Subcutaneous abdominal adipose tissue (tissue), 5 donors: ENCODE data around the gene HMGB4.
A peak's percentile ranks its signal among the peaks of the same experiment; 100 is the strongest.

Experiments
- H3K27ac ChIP-seq: one replicate; pipeline ENCODE4 v1.7.0; 2013; ENCODE audit warnings: low read depth, mild to moderate bottlenecking, inconsistent platforms, low read length, moderate library complexity
- H3K27me3 ChIP-seq, 5 donors: one replicate each; pipeline ENCODE4 v1.7.0; 2013; ENCODE audit warnings: low read length in 5 of 5, inconsistent platforms in 1 of 5; ENCODE audit not compliant: control insufficient read depth in 5 of 5, insufficient read depth in 4 of 5
- H3K36me3 ChIP-seq, 5 donors: one replicate each; pipeline ENCODE4 v1.7.0; 2013; ENCODE audit warnings: low read length in 5 of 5; ENCODE audit not compliant: control insufficient read depth in 5 of 5, insufficient read depth in 5 of 5
- H3K4me1 ChIP-seq, 5 donors: one replicate each; pipeline ENCODE4 v1.7.0; 2013; ENCODE audit warnings: low read length in 5 of 5, mild to moderate bottlenecking in 3 of 5, moderate library complexity in 1 of 5; ENCODE audit not compliant: control insufficient read depth in 5 of 5, insufficient read depth in 5 of 5
- H3K4me3 ChIP-seq, 5 donors: one replicate each; pipeline ENCODE4 v1.7.0; 2013; ENCODE audit warnings: low read length in 5 of 5, low read depth in 1 of 5
- H3K9ac ChIP-seq, 5 donors: one replicate each; pipeline ENCODE4 v1.7.0; 2013; ENCODE audit warnings: low read length in 5 of 5, mild to moderate bottlenecking in 4 of 5, moderate library complexity in 3 of 5
- H3K9me3 ChIP-seq, 5 donors: one replicate each; pipeline ENCODE4 v1.7.0; 2013; ENCODE audit warnings: low read length in 5 of 5; ENCODE audit not compliant: control insufficient read depth in 5 of 5
- donor health status: healthy.
- donor health status: healthy.
- donor health status: healthy.
- donor health status: healthy.
- donor health status: healthy.

Gene HMGB4

DNA sequence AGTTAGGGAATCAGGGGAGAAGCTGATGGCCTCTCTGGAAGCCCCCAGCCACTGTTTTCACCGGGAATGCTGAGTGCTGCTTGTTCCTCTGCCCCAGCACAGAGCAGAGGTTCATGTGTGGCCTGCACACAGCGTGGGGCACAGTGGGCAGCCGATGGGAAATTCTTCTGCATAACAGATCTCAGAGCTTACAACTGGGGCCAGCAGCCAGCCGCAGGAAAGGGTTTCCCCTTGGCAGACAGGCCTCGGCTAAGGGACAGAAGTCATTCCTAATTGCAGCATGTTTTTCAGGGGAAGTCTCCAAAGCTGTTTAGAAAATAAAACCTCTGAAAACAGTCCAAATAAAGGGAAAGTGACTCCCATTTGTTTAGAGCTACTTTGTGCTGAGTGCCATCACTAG, 22.6 kb downstream of the HMGB4 start:
- H3K9ac ChIP-seq = no peak overlapping the region
- peaks cover 0 to 3% (median 0%) of the 10 kb centered on the region in 5 donors for H3K27me3 ChIP-seq
- no peak overlapping the region for H3K27ac ChIP-seq
- H3K9me3 ChIP-seq = no peaks in the 10 kb centered on the region
- no peak overlapping the region for H3K4me3 ChIP-seq
- peaks cover 0 to 19% (median 8%) of the 10 kb centered on the region in 5 donors for H3K4me1 ChIP-seq
- no peaks in the 10 kb centered on the region for H3K36me3 ChIP-seq

DNA sequence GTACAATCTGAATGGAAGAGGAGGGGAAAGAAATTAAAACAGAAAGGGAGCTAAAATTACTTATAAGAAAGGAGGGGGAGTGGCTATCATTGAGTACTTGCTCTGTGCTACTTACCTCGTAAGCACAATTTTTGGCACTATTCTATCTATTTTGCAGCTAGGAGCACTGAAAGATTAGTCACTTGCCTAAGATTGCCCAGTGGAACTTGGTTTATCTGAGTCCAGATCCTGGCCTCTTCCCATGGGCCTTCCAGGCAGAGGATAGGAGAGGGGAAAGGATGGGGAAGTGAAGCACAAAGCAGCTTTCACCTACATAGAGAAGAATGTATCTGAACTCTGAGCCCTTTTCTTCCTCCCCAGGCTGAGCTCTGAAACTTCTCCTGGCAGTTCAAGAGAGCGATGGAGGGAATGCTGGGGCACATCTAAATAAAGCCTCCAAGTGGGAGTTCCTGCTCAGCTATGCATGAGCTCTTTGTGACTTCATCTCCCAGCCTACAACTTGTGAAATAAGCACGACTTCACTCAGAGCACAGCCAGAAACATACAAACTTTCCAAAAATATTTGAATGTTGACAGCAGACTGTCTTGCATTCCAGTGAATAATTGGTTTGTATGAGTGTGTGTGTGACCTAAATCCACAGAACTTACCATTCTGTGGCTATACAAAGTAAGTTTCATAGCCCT, 29.4 kb downstream of the HMGB4 start:
- H3K4me1 ChIP-seq = peaks cover 4 to 26% (median 17%) of the 10 kb centered on the region in 5 donors
- H3K27ac ChIP-seq = peak overlapping the region; percentile 51
- H3K36me3 ChIP-seq = no peaks in the 10 kb centered on the region

GRCh38 chr1:33895396-33895795, 31.5 kb downstream of the HMGB4 start:
- no peak overlapping the region for H3K4me3 ChIP-seq
- peaks cover 4 to 26% (median 17%) of the 10 kb centered on the region in 5 donors for H3K4me1 ChIP-seq
- no peaks in the 10 kb centered on the region for H3K9me3 ChIP-seq
- H3K9ac ChIP-seq = no peak overlapping the region
- no peaks in the 10 kb centered on the region for H3K27me3 ChIP-seq
- H3K36me3 ChIP-seq = no peaks in the 10 kb centered on the region
- H3K27ac ChIP-seq = no peak overlapping the region

More for the DNA sequence above, 29.4 kb downstream of the HMGB4 start:
- Histone ChIP-seq H3K9me3 (no peaks in the 10 kb centered on the region), H3K9ac (no peak overlapping the region), H3K4me3 (no peak overlapping the region), H3K27me3 (no peaks in the 10 kb centered on the region)

DNA sequence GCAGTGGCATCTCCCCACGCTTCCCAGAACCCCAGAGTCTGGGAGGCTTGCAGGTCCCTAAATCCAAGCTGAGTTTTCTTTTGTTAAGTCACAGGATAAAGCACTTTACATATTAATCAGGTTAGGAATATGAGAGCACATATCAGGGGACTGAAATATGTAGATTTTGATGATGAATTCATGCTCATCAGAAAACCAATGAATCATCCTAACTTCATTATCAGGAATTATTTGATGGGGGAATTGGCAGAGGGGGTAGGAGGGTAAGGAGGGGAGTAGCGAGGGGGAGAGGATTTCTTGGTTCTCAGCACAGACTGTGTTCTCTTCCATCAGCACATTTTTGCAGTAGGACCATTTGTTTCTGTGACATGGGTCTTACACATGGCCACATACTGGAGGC, 32.1 kb downstream of the HMGB4 start:
- no peaks in the 10 kb centered on the region for H3K27me3 ChIP-seq
- H3K9ac ChIP-seq = no peak overlapping the region
- peaks cover 4 to 26% (median 17%) of the 10 kb centered on the region in 5 donors for H3K4me1 ChIP-seq
- no peak overlapping the region for H3K4me3 ChIP-seq
- H3K36me3 ChIP-seq = no peaks in the 10 kb centered on the region
- no peak overlapping the region for H3K27ac ChIP-seq
- H3K9me3 ChIP-seq = no peaks in the 10 kb centered on the region

DNA sequence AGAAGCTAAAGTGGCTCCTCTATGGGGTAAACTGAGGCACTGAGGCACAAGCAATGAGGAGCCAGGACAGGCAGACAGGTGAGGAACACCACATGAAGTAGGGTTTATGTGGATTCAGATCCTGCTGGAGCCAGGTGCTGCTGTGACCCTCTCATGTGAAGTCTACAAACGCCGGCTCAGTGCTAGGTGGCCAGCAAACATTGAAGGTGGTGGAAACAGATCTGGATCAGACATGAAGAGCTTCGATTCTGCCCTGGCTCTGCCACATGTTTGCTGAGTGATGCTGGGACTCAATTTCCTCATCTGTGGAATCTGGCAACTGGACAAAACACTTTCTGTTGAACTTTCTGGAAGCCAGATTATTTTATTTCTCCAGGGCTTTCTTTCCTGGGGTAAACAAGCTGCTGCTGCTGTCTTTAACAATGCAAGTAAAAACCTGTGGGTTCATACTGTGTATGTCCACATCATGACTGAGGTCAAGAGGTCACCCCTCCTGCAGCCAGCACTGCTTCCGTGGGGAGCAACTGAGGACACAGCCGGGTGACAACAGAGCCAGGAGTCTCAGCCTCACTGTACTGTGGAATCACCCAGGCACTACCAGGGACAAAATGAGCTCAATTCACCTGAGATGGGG, 33.3 kb downstream of the HMGB4 start:
- H3K9me3 ChIP-seq = no peaks in the 10 kb centered on the region
- no peak overlapping the region for H3K27ac ChIP-seq
- peaks cover 4 to 27% (median 17%) of the 10 kb centered on the region in 5 donors for H3K4me1 ChIP-seq
- H3K27me3 ChIP-seq = no peaks in the 10 kb centered on the region
- no peak overlapping the region for H3K4me3 ChIP-seq
- no peak overlapping the region for H3K9ac ChIP-seq
- H3K36me3 ChIP-seq = no peaks in the 10 kb centered on the region

DNA sequence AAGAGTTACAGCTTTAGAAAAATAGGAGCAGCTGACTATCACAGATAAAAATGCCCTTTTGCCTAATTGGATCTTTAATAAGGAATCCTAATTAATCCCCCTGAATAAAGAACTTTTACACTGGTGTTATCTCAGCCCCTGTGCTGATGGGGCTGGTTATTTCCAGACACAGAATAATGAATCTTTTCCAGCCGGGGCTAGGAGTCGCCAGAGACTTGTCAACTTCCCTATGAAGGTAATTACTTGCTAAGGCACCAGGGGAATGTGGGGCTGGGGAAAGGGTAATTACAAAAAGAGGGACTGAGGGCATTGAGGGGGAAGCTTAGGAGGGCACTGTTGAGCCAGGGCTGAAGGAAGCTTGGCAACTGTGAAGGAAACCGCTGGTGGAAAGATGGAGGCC, 34.5 kb downstream of the HMGB4 start:
- H3K36me3 ChIP-seq = no peaks in the 10 kb centered on the region
- no peak overlapping the region for H3K27ac ChIP-seq
- no peaks in the 10 kb centered on the region for H3K9me3 ChIP-seq
- no peak overlapping the region for H3K9ac ChIP-seq
- H3K4me1 ChIP-seq = peaks cover 4 to 30% (median 22%) of the 10 kb centered on the region in 5 donors
- no peaks in the 10 kb centered on the region for H3K27me3 ChIP-seq
- H3K4me3 ChIP-seq = no peak overlapping the region

- no peaks in the 10 kb centered on the region for H3K27me3 ChIP-seq
- H3K4me1 ChIP-seq = peaks cover under 1 to 29% (median 19%) of the 10 kb centered on the region in 5 donors
- H3K4me3 ChIP-seq = no peak overlapping the region
- no peaks in the 10 kb centered on the region for H3K9me3 ChIP-seq
- no peak overlapping the region for H3K9ac ChIP-seq
- no peaks in the 10 kb centered on the region for H3K36me3 ChIP-seq
- no peak overlapping the region for H3K27ac ChIP-seq
Measured at GRCh38 chr1:33898881-33899280, 35.0 kb downstream of the HMGB4 start.

- Histone ChIP-seq H3K4me3 (no peak overlapping the region), H3K36me3 (no peaks in the 10 kb centered on the region), H3K4me1 (peaks cover 0 to 26% (median 15%) of the 10 kb centered on the region in 5 donors), H3K9ac (no peak overlapping the region), H3K27ac (no peak overlapping the region), H3K9me3 (no peaks in the 10 kb centered on the region), H3K27me3 (no peaks in the 10 kb centered on the region)
Measured at GRCh38 chr1:33899746-33900145, 35.9 kb downstream of the HMGB4 start.

GRCh38 chr1:33902486-33903209, 38.8 kb downstream of the HMGB4 start:
- no peak overlapping the region for H3K9ac ChIP-seq
- peaks cover 0 to 18% (median 12%) of the 10 kb centered on the region in 5 donors for H3K4me1 ChIP-seq
- peak overlapping the region; percentile 35 for H3K27ac ChIP-seq
- no peaks in the 10 kb centered on the region for H3K27me3 ChIP-seq
- no peaks in the 10 kb centered on the region for H3K36me3 ChIP-seq
- no peaks in the 10 kb centered on the region for H3K9me3 ChIP-seq
- no peak overlapping the region for H3K4me3 ChIP-seq

DNA sequence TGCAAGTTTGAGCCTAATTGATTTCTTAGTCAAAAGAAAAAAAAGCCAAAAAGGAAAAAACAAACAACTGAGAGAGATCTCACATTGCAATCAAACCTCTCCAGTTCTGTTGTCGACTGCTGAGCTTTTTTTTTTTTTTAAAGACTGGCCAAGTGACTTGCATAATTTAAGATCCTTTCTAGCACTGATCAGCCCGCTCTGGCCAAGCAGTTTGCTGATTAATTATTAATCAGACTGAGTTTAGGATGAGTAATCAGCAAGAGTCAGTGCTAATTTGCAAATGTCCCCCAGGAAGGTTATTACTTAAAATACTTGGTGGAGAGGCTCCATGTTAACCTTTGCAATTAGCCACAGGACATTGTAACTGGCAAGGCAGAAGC, 39.3 kb downstream of the HMGB4 start:
- H3K9me3 ChIP-seq = no peaks in the 10 kb centered on the region
- no peaks in the 10 kb centered on the region for H3K36me3 ChIP-seq
- peak overlapping the region; percentile 35 for H3K27ac ChIP-seq
- no peaks in the 10 kb centered on the region for H3K27me3 ChIP-seq
- H3K9ac ChIP-seq = no peak overlapping the region
- H3K4me3 ChIP-seq = no peak overlapping the region
- peaks cover 0 to 15% (median 8%) of the 10 kb centered on the region in 5 donors for H3K4me1 ChIP-seq
